HG02610 (cell line): ENCODE results near the gene LAMA5.

Experiments
- ATAC-seq: cut with Tn5 transposase; IDR thresholded peaks from one replicate; pipeline ENCODE4 v1.9.1; 2021; ENCODE audit warnings: mild to moderate bottlenecking, moderate library complexity; ENCODE audit not compliant: unreplicated experiment

The LAMA5 gene

DNA sequence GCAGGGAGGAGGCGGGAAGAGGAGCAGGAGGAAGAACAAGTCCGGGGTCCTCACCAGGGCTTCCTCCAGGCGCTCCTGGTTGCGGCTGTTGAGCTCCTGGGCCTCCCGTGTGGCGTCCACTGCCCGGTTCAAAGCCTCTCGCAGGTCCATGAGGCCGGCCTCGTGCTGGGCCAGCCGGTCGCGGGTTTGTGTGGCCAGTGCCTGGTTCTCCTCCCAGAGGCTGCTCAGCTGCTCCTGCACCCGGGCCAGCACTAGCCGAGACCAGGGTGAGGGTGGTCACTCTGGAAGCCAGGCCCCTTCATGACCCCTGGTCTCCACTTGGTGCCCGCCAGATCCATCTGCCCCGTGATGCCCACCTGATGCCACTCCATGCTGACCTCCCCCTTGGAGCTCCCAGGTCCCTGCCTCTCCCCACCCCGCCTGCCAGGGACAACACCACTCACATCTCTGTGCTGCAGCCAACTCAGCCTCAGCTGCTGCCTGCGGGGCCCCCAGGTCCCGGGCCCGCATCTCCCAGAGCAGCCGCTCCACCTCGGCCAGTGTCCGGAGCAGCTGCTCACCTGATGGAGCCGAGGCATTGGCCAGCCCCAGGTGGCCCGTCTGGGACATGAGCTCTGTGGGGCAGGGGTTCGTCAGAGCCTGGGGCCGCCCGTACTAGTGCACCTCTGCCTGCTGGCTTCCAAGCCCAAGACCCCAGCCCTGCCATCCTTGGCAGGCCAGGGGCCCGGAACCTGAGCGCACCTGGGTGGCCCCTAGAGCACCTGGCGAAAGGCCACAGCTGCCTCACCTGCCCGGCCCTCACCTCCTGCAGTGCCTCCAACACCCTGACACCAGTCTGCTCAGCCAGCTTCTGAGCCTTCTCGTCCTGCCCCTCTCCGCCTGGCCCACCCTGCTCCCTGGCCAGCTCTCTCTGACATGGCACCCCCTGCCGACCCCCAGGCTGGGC is 48.4 kb downstream of the LAMA5 start:
- ATAC-seq = no peak

DNA sequence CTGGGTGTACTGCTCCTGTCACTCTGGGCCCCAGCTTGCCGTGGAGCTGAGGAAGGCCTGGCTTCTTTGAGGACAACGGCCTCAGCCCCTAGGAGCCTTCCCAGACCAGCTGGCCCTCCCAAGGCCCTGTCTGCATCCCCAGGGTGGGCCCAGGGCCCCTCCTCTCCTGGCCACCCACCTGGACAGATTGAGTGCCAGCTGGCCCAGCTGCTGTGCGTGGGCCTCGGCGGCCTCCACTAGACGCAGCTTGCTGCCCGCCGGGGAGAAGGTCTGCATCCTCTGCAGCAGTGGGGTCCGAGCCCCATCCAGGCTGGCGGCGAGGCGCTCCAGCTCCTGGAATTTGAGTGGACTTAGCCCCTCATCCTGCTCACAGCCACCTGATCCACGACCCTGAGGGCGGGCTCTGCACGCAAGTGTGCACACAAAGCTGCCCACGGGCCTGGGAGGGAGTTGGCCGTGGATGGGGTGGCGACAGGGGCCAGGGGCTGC is 49.9 kb downstream of the LAMA5 start:
- no peak for ATAC-seq

- ATAC-seq = no peak
Measured at GRCh38 chr20:62316331-62317166, 50.6 kb downstream of the LAMA5 start.

GRCh38 chr20:62315773-62316172 is 51.3 kb downstream of the LAMA5 start:
- no peak for ATAC-seq

- ATAC-seq = no peak
Measured at GRCh38 chr20:62314711-62315302, 52.3 kb downstream of the LAMA5 start.

DNA sequence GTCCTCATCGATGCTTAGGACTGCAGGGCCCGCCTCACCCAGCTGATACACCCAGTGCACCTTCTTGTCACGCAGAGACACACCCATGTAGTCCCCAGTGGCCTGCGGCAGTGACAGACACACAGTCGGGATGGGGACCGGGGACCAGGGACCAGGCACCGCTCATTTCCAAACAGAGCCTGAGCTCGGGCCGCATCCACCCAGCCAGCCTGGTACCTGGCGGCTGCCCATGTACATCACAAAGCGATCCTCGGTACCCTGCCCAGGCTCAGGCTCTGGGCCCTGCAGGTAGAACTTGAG is 52.8 kb downstream of the LAMA5 start:
- ATAC-seq = no peak

- no peak for ATAC-seq
Measured at GRCh38 chr20:62313460-62314338, 53.4 kb downstream of the LAMA5 start.

DNA sequence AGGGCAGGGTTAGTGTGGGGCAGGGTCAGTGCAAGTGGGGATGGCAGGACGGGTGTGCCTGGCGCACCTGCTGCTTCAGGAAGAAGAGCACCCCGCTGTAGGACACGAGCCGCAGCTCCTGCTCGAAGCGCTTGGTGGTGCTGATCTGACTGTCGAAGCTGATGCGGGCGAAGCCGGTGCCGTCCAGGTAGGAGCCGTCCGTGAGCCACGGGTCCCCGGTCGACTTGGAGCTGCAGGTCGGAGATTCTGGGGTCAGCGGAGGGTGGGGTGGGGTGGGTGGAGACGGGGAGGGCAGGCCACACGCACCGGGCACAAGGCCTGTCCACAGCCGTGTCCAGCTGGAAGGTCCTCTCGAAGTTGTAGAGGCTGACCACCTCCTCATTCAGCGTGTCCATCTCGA is 54.1 kb downstream of the LAMA5 start:
- ATAC-seq = no peak

- ATAC-seq = no peak
Measured at GRCh38 chr20:62312662-62312977, 54.5 kb downstream of the LAMA5 start.

DNA sequence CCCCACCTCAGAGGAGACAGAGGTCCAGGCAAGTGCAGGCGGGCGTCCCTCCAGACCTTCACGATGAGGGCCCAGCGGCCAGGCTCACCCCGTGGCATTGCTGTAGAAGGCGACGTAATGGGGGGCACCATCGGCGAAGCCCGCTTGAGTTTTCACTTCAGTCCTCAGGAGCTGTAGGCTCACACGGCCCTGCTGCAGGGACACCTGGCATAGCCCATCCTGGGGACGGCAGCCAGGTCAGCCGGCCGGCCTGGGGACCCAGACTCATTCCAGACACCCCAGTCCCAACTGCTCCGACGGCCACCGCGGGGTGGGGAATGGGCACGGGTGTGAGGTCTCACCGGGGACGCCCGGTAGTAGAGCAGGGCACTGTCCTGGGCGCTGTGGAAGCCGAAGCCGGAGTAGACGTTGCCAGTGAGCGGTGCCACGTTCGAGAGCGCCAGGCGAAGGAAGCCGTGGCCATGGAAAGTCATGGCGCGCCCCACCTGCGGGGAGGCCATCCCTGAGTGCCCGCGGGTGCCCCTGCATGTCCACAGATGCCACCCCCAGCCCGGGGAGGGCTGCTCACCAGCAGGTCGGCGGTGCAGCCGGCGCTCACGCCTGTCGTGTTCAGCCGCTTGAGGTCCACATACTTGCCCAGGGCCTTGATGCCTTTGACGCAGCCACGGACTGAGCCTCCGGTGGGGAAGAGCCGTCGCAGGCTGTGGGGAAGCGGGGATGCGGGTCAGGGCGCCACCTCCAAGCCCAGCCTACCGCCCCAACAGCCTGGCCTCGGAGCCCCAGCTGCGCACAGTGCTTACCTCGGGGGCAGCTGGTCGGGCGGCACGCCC is 55.1 kb downstream of the LAMA5 start:
- ATAC-seq = no peak

- no peak for ATAC-seq
Measured at GRCh38 chr20:62311150-62311549, 56.0 kb downstream of the LAMA5 start.

DNA sequence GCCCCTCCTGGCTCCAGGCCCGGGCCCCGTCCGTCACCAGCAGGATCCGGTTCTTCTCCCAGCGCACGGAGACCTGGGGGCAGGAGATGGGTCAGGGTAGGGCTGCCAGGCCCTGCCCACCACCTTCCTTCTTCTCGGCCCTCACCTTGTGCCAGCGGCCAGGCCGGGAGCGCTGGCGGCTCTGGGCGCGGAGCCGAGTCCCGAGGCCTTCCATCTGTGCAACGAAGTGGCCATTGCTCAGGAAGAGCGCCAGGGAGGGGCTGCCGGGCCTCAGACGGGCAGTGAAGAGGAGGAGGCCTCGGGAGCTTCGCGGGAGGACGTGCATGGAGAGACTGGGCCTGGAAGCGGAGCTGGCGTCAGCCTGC is 56.4 kb downstream of the LAMA5 start:
- no peak for ATAC-seq

GRCh38 chr20:62309947-62310756 is 57.0 kb downstream of the LAMA5 start:
- ATAC-seq = no peak

DNA sequence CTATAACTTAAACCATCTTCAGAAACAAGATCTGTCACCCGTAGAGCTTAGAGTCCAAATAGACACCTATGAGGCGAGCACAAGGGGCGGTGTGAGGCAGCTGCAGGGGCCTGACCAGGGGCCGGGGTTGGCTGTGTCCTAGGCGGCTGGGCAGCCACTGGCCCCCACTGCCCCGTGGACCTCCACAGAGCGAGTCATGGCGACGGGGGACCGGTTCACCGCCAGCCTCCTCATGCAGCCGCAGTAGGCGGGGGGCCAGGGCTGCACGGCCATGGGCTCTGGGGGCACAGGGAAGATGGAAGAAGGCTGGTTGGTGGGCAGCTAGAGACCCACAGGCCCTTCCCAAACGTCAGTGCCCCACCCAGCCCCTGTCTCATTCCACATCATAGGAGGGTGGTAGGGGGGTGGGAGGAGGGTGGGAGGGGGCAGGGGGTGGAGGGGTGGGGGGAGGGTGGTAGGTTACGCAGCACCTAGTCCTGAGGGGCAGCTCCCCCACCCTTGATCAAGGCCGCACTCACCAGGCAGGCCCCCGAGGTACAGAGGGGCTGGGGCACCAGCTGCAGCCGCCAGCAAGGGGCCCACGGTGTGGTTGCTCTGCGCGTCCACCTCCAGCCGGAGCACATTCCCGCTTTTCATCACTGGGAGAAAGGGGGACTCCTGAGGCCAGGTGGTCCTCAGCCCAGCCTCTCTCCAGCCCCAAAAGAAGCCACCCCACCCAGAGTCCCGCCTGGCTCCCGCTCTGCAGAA is 57.7 kb downstream of the LAMA5 start:
- ATAC-seq = no peak

DNA sequence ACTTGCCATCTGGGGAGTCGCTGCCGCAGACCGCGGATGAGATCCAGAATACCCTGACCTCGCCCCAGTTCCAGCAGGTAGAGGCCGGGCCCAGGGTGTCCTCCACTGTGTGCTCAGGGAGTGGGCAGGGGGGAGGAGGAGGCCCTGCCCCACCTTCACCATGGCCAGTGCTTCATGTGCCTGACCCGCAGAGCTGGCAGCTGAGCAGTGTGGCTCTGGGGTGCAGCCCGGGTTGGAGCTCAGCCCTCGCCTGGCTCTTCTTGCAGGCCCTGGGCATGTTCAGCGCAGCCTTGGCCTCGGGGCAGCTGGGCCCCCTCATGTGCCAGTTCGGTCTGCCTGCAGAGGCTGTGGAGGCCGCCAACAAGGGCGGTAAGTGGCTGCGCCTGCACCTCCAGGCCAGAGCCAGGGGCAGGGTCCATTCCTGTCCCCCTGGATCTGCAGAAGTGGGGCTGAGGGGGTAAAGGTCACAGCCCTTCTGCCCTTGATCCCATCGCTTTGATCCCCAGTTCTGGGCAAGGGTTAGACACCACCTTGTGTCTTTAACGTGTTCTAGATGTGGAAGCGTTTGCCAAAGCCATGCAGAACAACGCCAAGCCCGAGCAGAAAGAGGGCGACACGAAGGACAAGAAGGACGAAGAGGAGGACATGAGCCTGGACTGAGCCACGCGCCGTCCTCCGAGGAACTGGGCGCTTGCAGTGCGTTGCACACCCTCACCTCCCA is 58.9 kb downstream of the LAMA5 start:
- no peak for ATAC-seq

DNA sequence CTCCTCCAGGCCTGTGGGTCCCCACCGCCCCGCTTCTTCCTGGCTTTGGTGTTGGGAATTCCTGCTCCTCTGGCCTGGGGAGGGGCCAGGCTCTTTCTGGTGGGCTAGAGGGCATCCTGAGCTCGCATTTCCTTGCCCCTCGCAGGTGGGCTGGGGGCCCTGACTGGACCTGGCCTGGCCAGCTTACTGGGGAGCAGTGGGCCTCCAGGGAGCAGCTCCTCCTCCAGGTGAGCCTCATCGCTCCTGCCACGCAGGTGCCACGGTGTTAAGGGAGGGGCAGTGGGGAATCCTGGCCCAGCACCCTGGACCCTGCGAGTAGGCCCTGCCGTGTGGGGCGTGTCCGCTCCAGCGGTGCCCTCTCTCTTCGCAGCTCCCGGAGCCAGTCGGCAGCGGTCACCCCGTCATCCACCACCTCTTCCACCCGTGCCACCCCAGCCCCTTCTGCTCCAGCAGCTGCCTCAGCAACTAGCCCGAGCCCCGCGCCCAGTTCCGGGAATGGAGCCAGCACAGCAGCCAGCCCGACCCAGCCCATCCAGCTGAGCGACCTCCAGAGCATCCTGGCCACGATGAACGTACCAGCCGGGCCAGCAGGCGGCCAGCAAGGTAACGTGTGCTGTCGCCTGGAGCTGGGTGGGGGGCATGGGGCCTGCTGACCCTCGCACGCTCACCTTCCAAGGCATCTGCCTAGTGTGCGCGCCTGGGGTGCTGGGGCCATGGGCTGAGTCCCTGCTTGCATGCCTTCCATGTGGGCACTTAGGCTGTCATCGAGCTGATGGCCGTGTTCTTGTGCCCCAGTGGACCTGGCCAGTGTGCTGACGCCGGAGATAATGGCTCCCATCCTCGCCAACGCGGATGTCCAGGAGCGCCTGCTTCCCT is 59.6 kb downstream of the LAMA5 start:
- ATAC-seq = no peak
